NCI-H1694 treated with DMSO at 0.1 percent for 48 hours (cell line): Measurements from ENCODE around the gene BNIP3.
"Not testable (repeated sequence)": the region's sequence is repeated elsewhere in the genome, so short reads cannot be mapped to it uniquely, and the experiment has no call there.

Experiments used
- DNase-seq: peaks from one replicate; lab custom pipeline; 2025; lab: John Stamatoyannopoulos, UW

The BNIP3 gene

GRCh38 chr10:131977323-131978096, 4.2 kb downstream of the BNIP3 start:
- DNase-seq: no peak

DNA sequence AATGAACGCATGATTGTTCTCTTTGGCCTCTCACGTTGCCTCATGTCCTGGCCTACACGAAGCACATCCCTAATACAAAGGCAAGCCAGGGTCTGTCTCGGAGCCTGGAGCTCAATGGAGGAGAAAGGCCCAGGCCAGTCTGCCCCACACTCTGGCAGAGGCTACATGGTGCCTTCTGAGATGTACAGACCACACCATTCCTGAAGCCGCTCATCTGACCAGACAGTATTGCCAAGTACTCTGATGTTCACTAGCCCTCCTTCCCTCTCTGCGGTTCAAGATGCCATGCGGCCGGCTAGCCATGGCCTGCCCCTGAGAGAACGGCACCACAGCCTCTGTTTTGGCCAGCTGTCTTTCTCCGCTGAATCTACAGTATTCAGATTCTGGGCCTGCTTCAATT, 5.9 kb downstream of the BNIP3 start:
- DNase-seq: no peak

- DNase-seq: no peak
Observed at GRCh38 chr10:131975003-131975402, 6.7 kb downstream of the BNIP3 start.

GRCh38 chr10:131974034-131974817, 7.5 kb downstream of the BNIP3 start:
- no peak for DNase-seq

DNA sequence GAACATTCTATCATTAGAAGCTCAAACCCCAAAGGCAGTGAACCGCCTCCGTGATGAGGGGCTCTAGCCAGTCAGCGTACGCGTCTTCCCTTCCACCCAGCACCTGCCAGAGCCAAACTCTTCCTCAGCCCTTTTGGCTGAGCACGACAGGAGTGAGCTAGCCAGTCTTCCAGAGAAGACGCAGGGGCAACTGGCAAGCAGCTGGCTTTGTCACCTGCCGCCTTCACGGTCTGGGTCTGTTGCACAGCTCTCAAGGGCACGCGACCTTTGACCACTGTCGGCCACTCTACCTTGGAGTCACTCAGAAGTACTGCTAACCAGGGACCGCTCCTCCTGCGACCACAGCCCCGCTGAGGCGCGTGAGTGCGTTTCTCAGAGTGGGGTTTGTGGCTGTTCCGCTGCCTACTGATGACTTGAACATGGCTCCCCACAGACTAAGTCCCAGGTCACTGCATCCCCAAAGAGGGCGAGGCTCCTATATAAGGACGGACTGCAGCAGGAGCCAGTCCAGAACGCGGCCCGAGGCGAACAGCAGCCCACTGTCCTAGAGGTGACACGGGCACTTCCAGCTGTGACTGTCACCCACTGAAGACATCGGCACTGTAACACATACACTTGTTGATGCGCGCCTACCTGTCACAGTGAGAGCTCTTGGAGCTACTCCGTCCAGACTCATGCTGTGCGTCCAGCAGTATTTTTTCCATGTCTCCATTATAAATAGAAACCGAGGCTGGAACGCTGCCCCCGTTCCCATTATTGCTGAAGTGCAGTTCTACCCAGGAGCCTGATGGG, 8.4 kb downstream of the BNIP3 start:
- DNase-seq: no peak

GRCh38 chr10:131972474-131973071, 9.2 kb downstream of the BNIP3 start:
- no peak for DNase-seq

DNA sequence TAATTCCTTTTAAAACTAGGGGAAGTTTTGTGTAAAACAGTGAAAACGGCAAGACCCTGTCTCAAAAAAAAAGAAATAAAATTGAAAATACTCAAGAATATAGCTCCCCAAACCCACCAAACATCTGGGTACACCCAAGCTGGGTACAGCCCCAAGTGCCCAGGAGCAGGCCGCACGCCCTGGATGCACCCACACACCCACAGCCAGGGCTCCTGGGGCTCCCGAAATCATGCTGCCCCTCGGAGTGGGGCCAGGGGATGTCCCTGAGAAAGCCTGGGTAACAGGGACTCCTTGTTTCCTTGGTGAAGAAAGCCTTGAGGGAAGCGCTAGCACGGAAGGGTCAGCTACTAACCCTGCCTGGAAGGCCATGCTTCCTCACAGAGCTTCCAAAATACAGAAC, 10.1 kb downstream of the BNIP3 start:
- DNase-seq: no peak

- no peak for DNase-seq
Observed at GRCh38 chr10:131970946-131971345, 10.8 kb downstream of the BNIP3 start.

DNA sequence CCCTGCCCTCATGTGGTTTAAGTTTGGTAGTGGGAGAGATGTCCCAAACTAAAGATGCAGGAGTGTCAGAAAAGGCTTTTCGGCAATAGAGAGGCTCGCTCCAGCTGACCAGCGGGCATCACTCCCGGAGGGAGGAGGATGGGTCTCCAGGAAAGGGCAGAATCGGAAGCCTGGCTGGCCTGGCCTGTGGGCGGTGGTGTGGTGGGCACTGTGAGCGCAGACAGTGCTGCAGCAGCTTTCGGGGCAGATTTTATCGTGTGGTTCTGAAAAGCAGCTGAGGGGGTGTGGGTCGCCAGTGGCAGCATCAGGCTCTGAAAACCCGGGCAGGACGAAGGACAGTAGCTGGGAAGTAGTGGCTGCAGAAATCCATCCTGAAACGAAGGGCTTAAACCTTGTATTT, 12.8 kb downstream of the BNIP3 start:
- no peak for DNase-seq

DNA sequence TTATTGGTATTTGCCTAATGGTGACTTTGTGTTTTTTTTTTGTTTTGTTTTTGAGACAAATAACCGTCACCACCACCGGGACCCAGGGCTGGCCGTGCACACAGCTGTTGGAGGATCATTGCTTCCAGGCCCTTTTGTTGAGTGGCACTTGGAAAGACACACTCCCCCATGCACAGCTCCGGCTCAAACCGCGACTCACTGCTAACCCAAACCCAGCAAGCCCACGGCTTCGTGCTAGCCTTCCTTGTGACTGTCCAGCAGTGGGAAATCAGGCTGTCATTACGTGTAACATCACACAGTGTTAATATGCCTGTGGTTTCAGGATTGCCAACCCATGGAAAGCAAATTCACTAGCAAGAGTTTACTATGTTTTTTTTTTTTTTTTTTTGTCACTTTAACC, 17.4 kb downstream of the BNIP3 start:
- DNase-seq: no peak

- no peak for DNase-seq
Observed at GRCh38 chr10:131963811-131964210, 17.9 kb downstream of the BNIP3 start.

DNA sequence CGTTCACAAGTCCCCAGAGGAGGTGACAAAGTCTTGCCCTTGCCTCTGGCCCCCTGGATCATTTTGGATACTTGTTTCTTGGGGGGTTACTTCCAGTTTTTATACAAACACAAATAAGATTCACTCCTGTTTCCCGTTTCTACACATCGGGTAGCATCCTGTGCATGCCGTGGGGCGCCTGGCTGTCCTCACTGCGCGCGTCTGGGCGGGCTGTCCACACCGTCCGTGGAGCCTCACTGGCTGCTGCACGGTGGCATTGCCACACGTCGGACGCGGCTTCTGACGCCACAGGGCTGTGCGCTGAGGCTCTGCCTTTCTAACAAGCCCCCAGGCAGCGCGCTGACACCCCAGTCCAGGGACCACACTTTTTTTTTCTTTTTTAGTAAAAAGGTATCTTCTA, 18.4 kb downstream of the BNIP3 start:
- no peak for DNase-seq

- DNase-seq: no peak
Observed at GRCh38 chr10:131961777-131962662, 19.7 kb downstream of the BNIP3 start.

DNA sequence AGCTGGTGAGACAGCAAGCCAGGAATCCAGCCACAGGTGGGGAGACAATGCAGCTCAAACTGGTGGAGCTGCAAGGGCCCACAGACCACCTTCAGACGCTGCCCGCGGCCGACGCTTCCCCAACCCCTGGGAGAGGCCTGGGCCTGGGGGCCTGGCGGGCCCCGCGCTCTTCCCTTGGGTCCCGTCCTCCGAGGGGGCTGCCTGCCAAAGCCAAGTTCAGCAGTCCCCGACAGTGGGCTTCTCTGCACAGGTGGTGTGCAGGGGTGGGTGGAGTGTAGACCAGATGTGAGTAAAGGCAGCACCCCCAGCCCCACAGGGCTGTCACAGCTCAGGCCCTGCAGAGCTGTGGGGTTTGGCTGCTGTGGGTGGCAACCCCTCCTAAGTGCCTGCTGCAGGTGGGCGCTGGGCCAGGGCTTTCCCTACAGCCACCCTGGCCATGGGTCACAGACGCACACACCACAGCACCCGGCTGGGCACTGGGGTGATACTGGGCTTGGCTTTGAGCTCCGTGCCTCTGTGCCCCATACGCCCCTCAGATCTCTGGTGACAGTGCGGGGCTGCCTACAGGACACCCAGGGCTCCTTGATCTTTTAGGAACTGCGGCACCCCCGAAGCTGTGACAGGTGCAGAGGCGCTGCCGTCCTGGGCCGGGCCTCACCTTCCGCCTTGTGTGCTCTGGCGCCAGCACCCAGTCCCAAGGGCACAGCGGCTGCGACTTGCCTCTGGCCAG, 20.5 kb downstream of the BNIP3 start:
- no peak for DNase-seq

GRCh38 chr10:131960631-131961046, 21.1 kb downstream of the BNIP3 start:
- no peak for DNase-seq

- no peak for DNase-seq
Observed at GRCh38 chr10:131959841-131960240, 21.9 kb downstream of the BNIP3 start.

DNA sequence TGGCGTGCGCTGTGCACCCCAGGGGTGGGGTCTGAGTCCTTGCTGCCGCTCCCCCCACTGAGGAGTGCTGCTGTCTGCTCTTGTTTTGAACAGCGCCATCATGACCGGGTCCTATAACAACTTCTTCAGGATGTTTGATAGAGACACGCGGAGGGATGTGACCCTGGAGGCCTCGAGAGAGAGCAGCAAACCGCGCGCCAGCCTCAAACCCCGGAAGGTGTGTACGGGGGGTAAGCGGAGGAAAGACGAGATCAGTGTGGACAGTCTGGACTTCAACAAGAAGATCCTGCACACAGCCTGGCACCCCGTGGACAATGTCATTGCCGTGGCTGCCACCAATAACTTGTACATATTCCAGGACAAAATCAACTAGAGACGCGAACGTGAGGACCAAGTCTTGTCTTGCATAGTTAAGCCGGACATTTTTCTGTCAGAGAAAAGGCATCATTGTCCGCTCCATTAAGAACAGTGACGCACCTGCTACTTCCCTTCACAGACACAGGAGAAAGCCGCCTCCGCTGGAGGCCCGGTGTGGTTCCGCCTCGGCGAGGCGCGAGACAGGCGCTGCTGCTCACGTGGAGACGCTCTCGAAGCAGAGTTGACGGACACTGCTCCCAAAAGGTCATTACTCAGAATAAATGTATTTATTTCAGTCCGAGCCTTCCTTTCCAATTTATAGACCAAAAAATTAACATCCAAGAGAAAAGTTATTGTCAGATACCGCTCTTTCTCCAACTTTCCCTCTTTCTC, 26.0 kb downstream of the BNIP3 start:
- DNase-seq: no peak

DNA sequence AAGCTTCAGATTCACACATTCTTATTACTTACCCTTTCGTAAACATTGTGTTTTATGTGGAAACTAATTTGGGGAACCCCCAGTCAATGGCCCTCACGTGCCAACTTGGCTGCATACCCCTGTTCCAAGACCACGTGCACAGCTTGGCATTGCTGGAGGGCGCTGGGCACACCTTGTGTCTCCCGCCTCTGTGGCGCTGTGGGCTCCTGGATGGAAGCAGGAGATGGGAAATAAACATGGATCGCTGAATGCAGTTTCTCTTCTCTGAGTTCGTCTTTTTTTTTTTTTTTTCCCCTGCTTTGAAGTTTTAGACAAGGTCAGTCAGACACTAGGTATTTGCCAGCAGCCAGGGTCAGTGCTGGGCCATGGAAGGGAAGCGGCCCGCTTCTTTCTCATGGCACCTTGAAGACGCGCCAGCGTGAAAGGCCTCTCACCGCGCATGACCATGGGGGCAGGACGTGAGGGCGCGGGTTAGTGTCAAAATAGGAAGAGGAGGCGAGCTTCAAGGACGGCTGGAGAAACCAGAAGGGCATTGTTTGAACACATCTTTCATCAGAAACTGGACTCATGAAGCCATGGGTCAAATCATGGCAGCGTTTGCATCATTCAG, 27.3 kb downstream of the BNIP3 start:
- DNase-seq: no peak

DNA sequence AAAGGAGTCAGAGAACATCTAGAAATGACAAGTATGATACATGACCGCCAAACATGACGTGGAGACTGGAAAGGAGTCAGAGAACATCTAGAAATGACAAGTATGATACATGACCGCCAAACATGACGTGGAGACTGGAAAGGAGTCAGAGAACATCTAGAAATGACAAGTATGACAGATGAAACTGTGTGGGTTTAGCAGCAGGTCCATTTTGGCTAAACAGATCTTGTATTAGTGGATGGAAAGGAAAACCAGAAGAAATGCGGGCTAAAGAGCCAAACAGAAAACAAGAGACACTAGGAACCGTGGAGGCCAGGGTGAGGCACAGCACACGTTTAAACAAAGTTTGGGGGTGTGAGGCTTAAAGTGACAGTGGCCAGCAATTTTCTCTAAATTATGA, 31.8 kb downstream of the BNIP3 start:
- DNase-seq: not testable (repeated sequence)
